Left lung (tissue), 10 donors: Measurements from ENCODE around the gene MYL11. TPM values are rescaled to one million over a fixed set of nuclear protein-coding genes. Genes with fewer than 3 reads are reported as not detected.

Experiments used
- ATAC-seq: fragments of 200-7000 bp; cut with Tn5 transposase; one replicate; pipeline ENCODE4 v1.9.1; 2020; ENCODE audit warnings: moderate library complexity
- DNase-seq, 4 donors: peaks; one replicate each; pipeline ENCODE4 v3.0.0-alpha.2; 2013 to 2020
- H3K27ac ChIP-seq, 2 donors: fragments of 200-600 bp; sonication (generic) in 1 of 2; one replicate each; pipeline versions ENCODE4 v1.5.0 to v1.8.0; 2020 to 2021
- H3K27me3 ChIP-seq, 2 donors: fragments of 200-600 bp; sonication (generic) in 1 of 2; one replicate each; pipeline versions ENCODE4 v1.5.0 to v1.8.0; 2020 to 2021
- H3K36me3 ChIP-seq, 2 donors: fragments of 200-600 bp; sonication (generic) in 1 of 2; one replicate each; pipeline versions ENCODE4 v1.5.0 to v1.8.0; 2020 to 2021
- H3K4me1 ChIP-seq, 2 donors: fragments of 200-600 bp; one replicate each; pipeline ENCODE4 v1.8.0; 2021
- H3K4me3 ChIP-seq, 2 donors: fragments of 200-600 bp; sonication (generic) in 1 of 2; one replicate each; pipeline versions ENCODE4 v1.5.0 to v1.8.0; 2020 to 2021; ENCODE audit warnings: mild to moderate bottlenecking in 1 of 2
- H3K9me3 ChIP-seq, 2 donors: fragments of 200-600 bp; sonication (generic) in 1 of 2; one replicate each; pipeline versions ENCODE4 v1.5.0 to v1.8.0; 2020 to 2021
- CTCF ChIP-seq, 2 donors: fragments of 200-600 bp; sonication (generic) in 1 of 2; IDR thresholded peaks; one replicate each; pipeline versions ENCODE4 v1.5.0 to v1.8.0; 2021; ENCODE audit warnings: antibody characterized with exemption in 2 of 2
- intact Hi-C, 2 donors: fragments of 100-400 bp; cut with DNase I; formaldehyde crosslinking; loops; one replicate each; pipeline versions ENCODE4 v1.11.2 to v1.14.2; 2022
- polyA plus RNA-seq, 6 donors: library from polyadenylated mRNA; unstranded; fragments of 120-200 nt; gene quantifications; one replicate each; pipeline ENCODE4 v1.2.1, GENCODE V29; 2013; ENCODE audit not compliant: insufficient read length in 6 of 6
- total RNA-seq, 2 donors: library from RNA; stranded (reverse); fragmentation: NEBNext Ultra II Directional; extraction: Animal tissue kit (Norgen Biotek cat#: 25700); gene quantifications; one replicate each; pipeline ENCODE4 v1.2.1, GENCODE V29; 2021
- donor health status: DM: no; HTN: yes; CAD: no.
- donor health status: DM: no; HTN: no; CAD: no.

The MYL11 gene
- total and polyA plus RNA-seq, 8 donors, result 0.27 to 1.6 (median 0.71) TPM; not detected in 3

GRCh38 chr16:30352488-30353401 lies 21.9 kb upstream of the MYL11 start:
- Histone ChIP-seq H3K9me3 (no peaks in the 10 kb centered on the region), H3K4me3 (no peak overlapping the region), H3K27me3 (no peaks in the 10 kb centered on the region), H3K36me3 (peaks cover 0 to 61% of the 10 kb centered on the region in 2 donors), H3K4me1 (peaks cover 22 to 62% of the 10 kb centered on the region in 2 donors), H3K27ac (peak overlapping the region; percentile 26 to 53)
- intact Hi-C loops, result no loop called here
- DNase-seq (peak in 1 of 4 donors; percentile 2), ATAC-seq (no peak)
- no peak for TF ChIP-seq CTCF (IDR thresholded peaks at IDR 0.05)

DNA sequence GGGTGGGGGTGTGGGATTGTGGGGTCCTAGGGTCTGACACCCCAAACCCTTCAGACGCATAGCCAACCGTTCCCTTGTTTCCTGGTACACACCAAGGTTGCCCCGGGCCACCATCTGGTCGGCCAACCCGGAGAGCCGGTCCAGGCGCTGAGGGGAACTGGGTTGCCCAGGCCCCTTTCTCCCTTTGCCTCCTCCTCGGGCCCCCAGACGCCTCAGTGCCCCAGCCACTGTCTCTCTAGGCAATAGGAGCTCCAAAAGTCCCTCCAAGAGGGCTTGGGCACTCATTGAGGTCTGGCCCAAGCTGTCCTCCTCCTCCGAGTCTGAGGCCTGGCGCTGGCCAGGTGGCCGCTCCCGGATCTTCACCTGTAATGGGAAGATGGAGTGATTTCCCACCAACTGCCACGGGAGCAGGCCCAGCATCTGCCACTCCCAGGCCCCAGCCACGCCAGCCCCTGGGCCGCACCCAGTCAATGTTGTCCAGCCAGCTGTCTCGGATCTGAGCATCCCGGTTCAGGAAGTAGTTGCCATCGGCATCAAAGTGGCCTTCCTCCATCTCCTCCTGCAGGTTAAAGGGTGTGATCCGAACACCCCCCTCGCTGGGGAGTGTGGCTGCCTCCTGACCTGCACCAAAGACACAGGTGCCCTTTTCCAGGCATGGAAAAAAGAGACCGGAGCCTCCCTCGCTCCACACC lies 21.0 kb upstream of the MYL11 start:
- no peaks in the 10 kb centered on the region for H3K27me3 ChIP-seq
- TF ChIP-seq CTCF (IDR thresholded peaks at IDR 0.05), result no peak
- H3K4me3 ChIP-seq, result peak overlapping the region; percentile 72 to 92
- no peak for ATAC-seq
- H3K9me3 ChIP-seq, result no peaks in the 10 kb centered on the region
- peak overlapping the region in 1 of 2 donors; percentile 98 for H3K27ac ChIP-seq
- peak in 2 of 4 donors; percentile 30 to 76 for DNase-seq
- H3K36me3 ChIP-seq, result peaks cover 0 to 69% of the 10 kb centered on the region in 2 donors
- intact Hi-C loops, result no loop called here
- H3K4me1 ChIP-seq, result peaks cover 22 to 62% of the 10 kb centered on the region in 2 donors

- ATAC-seq, result peak; percentile 31
- peaks cover 0 to 72% of the 10 kb centered on the region in 2 donors for H3K36me3 ChIP-seq
- H3K27ac ChIP-seq, result peak overlapping the region; percentile 98
- intact Hi-C loops, result no loop called here
- no peaks in the 10 kb centered on the region for H3K27me3 ChIP-seq
- H3K4me3 ChIP-seq, result peak overlapping the region; percentile 72 to 92
- DNase-seq, result peak in 2 of 4 donors; percentile 37 to 78
- H3K9me3 ChIP-seq, result no peaks in the 10 kb centered on the region
- peaks cover 22 to 62% of the 10 kb centered on the region in 2 donors for H3K4me1 ChIP-seq
- no peak for TF ChIP-seq CTCF (IDR thresholded peaks at IDR 0.05)
These were observed 20.0 kb upstream of the MYL11 start for GRCh38 chr16:30354423-30355143.

GRCh38 chr16:30355144-30355953 lies 19.3 kb upstream of the MYL11 start, which contains the start of gene CD2BP2:
TSS of gene CD2BP2 (minus strand) at chr16:30355308. CDS start at chr16:30354681, 627 bp downstream.
- peak; percentile 96 to 99 (median 98) for DNase-seq
- Histone ChIP-seq H3K4me1 (peaks cover 22 to 59% of the 10 kb centered on the region in 2 donors), H3K27me3 (no peaks in the 10 kb centered on the region), H3K9me3 (no peaks in the 10 kb centered on the region), H3K4me3 (peak within 1 kb of the TSS; percentile 72 to 92), H3K36me3 (peaks cover 0 to 72% of the 10 kb centered on the region in 2 donors), H3K27ac (peak within 1 kb of the TSS; percentile 98)
- ATAC-seq, result peak; percentile 93
- intact Hi-C loops, result no loop called here
- no peak for TF ChIP-seq CTCF (IDR thresholded peaks at IDR 0.05)
